Tibial artery (tissue), 4 donors: ENCODE measurements around the gene PHOSPHO2.
A peak's percentile ranks its signal among the peaks of the same experiment; 100 is the strongest.
"Not testable (repeated sequence)": the region's sequence is repeated elsewhere in the genome, so short reads cannot be mapped to it uniquely, and the experiment has no call there.

ENCODE experiments used
- DNase-seq, 2 donors: peaks; one replicate each; pipeline ENCODE4 v3.0.0-alpha.2; 2019
- H3K27ac ChIP-seq, 2 donors: fragments of 200-600 bp; sonication (generic) in 1 of 2; 1 replicate in 1 of 2; 2 replicates in 1 of 2; pipeline ENCODE4 v1.5.1; 2018 to 2019; ENCODE audit warnings: mild to moderate bottlenecking in 1 of 2
- H3K27me3 ChIP-seq, 2 donors: fragments of 200-600 bp; sonication (generic) in 1 of 2; one replicate each; pipeline versions ENCODE4 v1.5.1 to v1.6.0; 2016 to 2019
- H3K36me3 ChIP-seq, 3 donors: fragments of 200-600 bp; sonication (generic) in 2 of 3; one replicate each; pipeline ENCODE4 v1.5.1; 2016 to 2019; ENCODE audit warnings: mild to moderate bottlenecking in 2 of 3
- H3K4me1 ChIP-seq, 4 donors: fragments of 200-600 bp; sonication (generic) in 2 of 4; 1 replicate in 3 of 4; 2 replicates in 1 of 4; pipeline ENCODE4 v1.5.1; 2016 to 2019
- H3K4me3 ChIP-seq, 2 donors: fragments of 200-600 bp; sonication (generic) in 1 of 2; 1 replicate in 1 of 2; 2 replicates in 1 of 2; pipeline ENCODE4 v1.5.1; 2018 to 2019; ENCODE audit warnings: mild to moderate bottlenecking in 2 of 2
- H3K9me3 ChIP-seq, 3 donors: fragments of 200-600 bp; sonication (generic) in 1 of 3; one replicate each; pipeline ENCODE4 v1.5.1; 2016 to 2019
- intact Hi-C: fragments of 100-400 bp; cut with DNase I; formaldehyde crosslinking; loops from one replicate; pipeline ENCODE4 v1.15.0; 2023; ENCODE audit warnings: low total_unique reads
- TF ChIP-seq, protein P1 (sequence below), 2 experiments: fragments of 200-600 bp in 1 of 2; fragments of 450-650 bp in 1 of 2; IDR thresholded peaks; one replicate each; pipeline ENCODE4 v1.5.1; 2017 to 2019; ENCODE audit warnings: antibody characterized with exemption in 2 of 2, mild to moderate bottlenecking in 1 of 2, moderate library complexity in 1 of 2

Gene PHOSPHO2

DNA sequence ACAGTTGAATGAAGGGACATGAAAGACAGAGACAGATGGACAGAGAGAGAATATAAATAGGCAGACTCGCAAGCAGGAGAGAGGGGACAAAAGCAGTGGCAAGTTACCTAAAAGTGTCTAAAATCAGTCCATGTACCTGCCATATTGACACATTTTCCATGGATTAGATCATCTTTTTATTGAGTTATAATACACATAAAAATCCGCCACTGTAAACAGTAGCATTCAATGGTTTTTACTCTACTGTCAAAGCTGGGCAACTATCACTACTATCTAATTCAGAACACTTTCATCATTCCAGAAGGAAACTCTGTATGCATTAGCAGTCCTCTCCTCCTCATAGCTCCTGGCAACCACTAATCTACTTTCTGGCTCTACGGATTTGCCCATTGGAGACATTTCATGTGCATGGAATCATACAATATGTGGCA is 10.1 kb upstream of the PHOSPHO2 start:
- TF ChIP-seq, protein P1, sequence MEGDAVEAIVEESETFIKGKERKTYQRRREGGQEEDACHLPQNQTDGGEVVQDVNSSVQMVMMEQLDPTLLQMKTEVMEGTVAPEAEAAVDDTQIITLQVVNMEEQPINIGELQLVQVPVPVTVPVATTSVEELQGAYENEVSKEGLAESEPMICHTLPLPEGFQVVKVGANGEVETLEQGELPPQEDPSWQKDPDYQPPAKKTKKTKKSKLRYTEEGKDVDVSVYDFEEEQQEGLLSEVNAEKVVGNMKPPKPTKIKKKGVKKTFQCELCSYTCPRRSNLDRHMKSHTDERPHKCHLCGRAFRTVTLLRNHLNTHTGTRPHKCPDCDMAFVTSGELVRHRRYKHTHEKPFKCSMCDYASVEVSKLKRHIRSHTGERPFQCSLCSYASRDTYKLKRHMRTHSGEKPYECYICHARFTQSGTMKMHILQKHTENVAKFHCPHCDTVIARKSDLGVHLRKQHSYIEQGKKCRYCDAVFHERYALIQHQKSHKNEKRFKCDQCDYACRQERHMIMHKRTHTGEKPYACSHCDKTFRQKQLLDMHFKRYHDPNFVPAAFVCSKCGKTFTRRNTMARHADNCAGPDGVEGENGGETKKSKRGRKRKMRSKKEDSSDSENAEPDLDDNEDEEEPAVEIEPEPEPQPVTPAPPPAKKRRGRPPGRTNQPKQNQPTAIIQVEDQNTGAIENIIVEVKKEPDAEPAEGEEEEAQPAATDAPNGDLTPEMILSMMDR (IDR thresholded peaks at IDR 0.05) = no peak
- no peak for DNase-seq
- intact Hi-C loops = no loop called here

DNA sequence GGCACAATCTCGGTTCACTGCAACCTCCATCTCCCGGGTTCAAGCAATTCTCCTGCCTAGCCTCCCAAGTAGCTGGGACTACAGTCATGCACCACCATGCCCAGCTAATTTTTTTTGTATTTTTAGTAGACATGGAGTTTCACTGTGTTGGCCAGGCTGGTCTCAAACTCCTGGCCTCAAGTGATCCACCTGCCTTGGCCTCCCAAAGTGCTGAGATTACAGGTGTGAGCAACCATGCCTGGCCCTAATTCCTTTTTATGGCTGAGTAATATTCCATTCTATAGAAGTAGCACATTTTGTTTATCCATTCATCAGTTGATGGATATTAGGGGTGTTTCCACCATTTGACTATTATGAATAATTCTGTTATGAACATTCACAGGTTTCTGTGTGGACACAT is 9.6 kb upstream of the PHOSPHO2 start:
- H3K9me3 ChIP-seq, DNase-seq, H3K4me1 ChIP-seq, H3K27ac ChIP-seq, H3K36me3 ChIP-seq, intact Hi-C loops, H3K27me3 ChIP-seq, H3K4me3 ChIP-seq: not testable (repeated sequence)

More for the DNA sequence above, 10.1 kb upstream of the PHOSPHO2 start:
- no peaks in the 10 kb centered on the region for H3K4me1 ChIP-seq
- no peaks in the 10 kb centered on the region for H3K9me3 ChIP-seq
- H3K4me3 ChIP-seq = no peak overlapping the region
- no peaks in the 10 kb centered on the region for H3K36me3 ChIP-seq
- H3K27me3 ChIP-seq = no peaks in the 10 kb centered on the region
- H3K27ac ChIP-seq = no peak overlapping the region

DNA sequence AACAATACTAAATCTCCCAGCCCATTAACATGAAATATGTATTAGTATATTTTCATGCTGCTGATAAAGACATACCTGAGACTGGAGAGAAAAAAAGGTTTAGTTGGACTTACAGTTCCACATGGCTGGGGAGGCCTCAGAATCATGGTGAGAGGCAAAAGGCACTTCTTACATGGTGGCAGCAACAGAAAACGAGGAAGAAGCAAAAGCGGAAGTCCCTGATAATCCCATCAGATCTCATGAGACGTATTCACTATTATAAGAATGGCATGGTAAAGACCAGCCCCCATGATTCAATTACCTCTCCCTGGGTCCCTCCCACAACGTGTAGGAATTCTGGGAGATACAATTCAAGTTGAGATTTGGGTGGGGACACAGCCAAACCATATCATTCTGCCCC is 7.4 kb upstream of the PHOSPHO2 start:
- H3K36me3 ChIP-seq, intact Hi-C loops, H3K9me3 ChIP-seq, H3K4me3 ChIP-seq, DNase-seq, H3K4me1 ChIP-seq, H3K27me3 ChIP-seq, H3K27ac ChIP-seq: not testable (repeated sequence)

DNA sequence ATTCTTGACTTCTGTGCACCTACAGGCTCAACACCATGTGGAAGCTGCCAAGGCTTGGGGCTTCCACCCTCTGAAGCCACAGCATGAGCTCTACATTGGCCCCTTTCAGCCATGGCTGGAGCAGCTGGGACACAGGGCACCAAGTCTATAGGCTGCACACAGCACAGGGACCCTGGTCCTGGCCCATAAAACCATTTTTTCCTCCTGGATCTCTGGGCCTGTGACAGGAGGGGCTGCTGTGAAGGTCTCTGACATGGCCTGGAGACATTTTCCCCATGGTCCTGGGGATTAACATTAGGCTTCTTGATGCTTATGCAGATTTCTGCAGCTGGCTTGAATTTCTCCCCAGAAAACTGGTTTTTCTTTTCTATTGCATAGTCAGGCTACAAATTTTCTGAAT is 6.3 kb upstream of the PHOSPHO2 start:
- DNase-seq, H3K36me3 ChIP-seq, intact Hi-C loops, H3K9me3 ChIP-seq, H3K27me3 ChIP-seq, H3K4me3 ChIP-seq, H3K27ac ChIP-seq, H3K4me1 ChIP-seq: not testable (repeated sequence)

DNA sequence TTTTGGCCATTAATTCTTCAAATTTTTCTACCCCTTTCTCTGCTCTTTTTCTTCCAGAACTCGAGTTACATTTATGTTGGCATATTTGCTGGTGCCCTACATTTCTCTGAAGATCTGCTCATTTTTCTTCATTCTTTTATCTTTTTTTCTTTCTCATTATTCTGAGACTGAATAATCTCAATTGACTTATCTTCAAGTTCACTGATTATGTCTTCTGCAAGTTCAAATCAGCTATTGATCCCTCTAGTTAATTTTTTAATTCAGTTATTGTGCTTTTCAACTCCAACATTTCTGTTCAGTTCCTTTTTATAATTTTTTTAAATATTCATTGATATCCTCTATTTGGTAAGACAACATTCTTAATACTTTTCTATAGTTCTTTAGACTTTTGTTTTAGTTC is 3.3 kb upstream of the PHOSPHO2 start:
- DNase-seq = no peak
- no peaks in the 10 kb centered on the region for H3K27me3 ChIP-seq
- H3K36me3 ChIP-seq = no peaks in the 10 kb centered on the region
- intact Hi-C loops = loop anchor here (10.0 kb wide), 1 partner anchor 104 kb away; the partner anchor contains the start of gene SSB
- H3K27ac ChIP-seq = no peak overlapping the region
- H3K4me3 ChIP-seq = no peak overlapping the region
- TF ChIP-seq, protein P1 (IDR thresholded peaks at IDR 0.05) = no peak
- H3K9me3 ChIP-seq = no peaks in the 10 kb centered on the region
- peaks cover 0 to 13% (median 8%) of the 10 kb centered on the region in 4 donors for H3K4me1 ChIP-seq

DNA sequence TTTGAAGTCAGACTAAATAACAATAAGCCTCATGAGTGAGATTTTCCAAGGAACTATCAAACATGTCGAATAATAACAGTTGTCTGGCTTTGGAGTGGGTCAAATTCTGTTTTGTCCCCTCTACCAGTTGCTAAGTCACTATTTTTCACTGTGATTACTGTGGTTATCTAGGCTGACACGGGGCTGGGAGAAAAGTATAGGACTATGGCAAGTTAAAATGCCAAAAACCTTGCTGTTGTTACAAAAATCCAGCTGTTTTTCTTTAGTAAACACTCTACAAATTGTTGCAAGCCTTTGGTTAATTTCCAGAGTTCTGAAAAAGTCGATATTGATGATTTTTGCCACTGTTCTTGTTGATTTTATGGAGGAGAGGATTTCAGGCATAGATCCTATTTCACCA is 1.6 kb upstream of the PHOSPHO2 start:
- peaks cover 0 to 13% (median 8%) of the 10 kb centered on the region in 4 donors for H3K4me1 ChIP-seq
- H3K36me3 ChIP-seq = no peaks in the 10 kb centered on the region
- no peak overlapping the region for H3K27ac ChIP-seq
- H3K27me3 ChIP-seq = no peaks in the 10 kb centered on the region
- no peaks in the 10 kb centered on the region for H3K9me3 ChIP-seq
- intact Hi-C loops = loop anchor here (10.0 kb wide), 1 partner anchor 102 kb away; the partner anchor contains the start of gene SSB
- no peak overlapping the region for H3K4me3 ChIP-seq
- TF ChIP-seq, protein P1 (IDR thresholded peaks at IDR 0.05) = no peak
- no peak for DNase-seq

DNA sequence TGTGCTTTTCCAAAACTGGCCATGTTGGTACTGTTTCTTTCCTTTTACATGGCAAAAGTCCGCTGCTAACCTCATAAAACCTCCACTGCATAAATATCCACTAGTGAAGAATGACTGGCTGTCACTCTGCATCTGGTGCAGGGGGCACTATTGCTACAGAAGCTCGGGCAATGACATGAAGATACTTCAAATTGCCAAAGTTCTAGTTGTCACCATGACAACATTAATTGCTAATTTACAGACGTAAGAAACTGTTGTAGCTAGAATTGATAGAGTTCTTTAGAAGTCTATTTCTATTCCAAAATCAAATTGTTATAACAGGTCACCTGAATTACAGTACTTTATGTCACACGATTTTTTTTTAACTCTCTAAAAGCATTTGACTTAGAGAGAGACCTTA is 909 bp upstream of the PHOSPHO2 start:
- Histone ChIP-seq H3K27ac (peak overlapping the region in 1 of 2 donors; percentile 87), H3K36me3 (no peaks in the 10 kb centered on the region), H3K27me3 (no peaks in the 10 kb centered on the region), H3K9me3 (no peaks in the 10 kb centered on the region), H3K4me1 (peaks cover 0 to 13% (median 8%) of the 10 kb centered on the region in 4 donors), H3K4me3 (peak overlapping the region; percentile 81 to 91)
- TF ChIP-seq, protein P1 (IDR thresholded peaks at IDR 0.05) = no peak
- intact Hi-C loops = loop anchor here (10.0 kb wide), 1 partner anchor 101 kb away; the partner anchor contains the start of gene SSB
- DNase-seq = no peak
